ENCODE results near the gene GRPEL1.

DNA sequence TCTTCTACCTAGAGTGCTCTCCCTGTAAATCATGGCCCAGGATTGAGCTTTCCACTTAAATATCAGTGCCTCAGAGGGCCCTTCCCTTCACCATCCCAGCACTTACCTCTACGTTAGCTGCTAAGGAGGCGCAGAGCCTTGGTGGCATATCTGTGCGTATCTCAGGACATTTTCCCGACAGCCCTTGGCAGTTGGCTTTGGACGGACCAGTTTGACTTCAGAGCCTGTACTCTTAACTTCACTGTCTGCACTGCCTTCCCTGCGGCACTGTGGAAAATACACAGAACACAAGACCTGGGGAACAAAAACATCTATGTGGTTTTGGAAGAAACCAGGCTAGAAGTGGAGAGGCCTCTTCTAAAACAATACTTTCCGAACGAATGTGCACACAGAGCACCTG lies 22.3 kb downstream of the GRPEL1 start:
- TF ChIP-seq, protein P1, sequence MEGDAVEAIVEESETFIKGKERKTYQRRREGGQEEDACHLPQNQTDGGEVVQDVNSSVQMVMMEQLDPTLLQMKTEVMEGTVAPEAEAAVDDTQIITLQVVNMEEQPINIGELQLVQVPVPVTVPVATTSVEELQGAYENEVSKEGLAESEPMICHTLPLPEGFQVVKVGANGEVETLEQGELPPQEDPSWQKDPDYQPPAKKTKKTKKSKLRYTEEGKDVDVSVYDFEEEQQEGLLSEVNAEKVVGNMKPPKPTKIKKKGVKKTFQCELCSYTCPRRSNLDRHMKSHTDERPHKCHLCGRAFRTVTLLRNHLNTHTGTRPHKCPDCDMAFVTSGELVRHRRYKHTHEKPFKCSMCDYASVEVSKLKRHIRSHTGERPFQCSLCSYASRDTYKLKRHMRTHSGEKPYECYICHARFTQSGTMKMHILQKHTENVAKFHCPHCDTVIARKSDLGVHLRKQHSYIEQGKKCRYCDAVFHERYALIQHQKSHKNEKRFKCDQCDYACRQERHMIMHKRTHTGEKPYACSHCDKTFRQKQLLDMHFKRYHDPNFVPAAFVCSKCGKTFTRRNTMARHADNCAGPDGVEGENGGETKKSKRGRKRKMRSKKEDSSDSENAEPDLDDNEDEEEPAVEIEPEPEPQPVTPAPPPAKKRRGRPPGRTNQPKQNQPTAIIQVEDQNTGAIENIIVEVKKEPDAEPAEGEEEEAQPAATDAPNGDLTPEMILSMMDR (conservative IDR thresholded peaks at IDR 0.05; ENCODE audit: low read length), result no peak
- no peak for TF ChIP-seq EZH2phosphoT487 (IDR thresholded peaks at IDR 0.05; ENCODE audit: borderline replicate concordance, low read depth, low read length)

All from OCI-LY7 (cell line).